Neural cell (in vitro differentiated cells): Measurements from ENCODE around the gene GPATCH4.

Experiments used
- CTCF ChIP-seq: fragments of 450-650 bp; IDR thresholded peaks from 2 replicates; pipeline ENCODE4 v1.5.1; 2014; ENCODE audit warnings: antibody characterized with exemption, mild to moderate bottlenecking, moderate library complexity; ENCODE audit not compliant: poor library complexity, severe bottlenecking
- EP300 ChIP-seq: fragments of 450-650 bp; conservative IDR thresholded peaks from 2 replicates; pipeline ENCODE4 v1.6.1; 2014; ENCODE audit warnings: antibody characterized with exemption, mild to moderate bottlenecking, moderate library complexity; ENCODE audit not compliant: poor library complexity, severe bottlenecking
- EZH2 ChIP-seq: fragments of 200-600, 300-800 bp; shearing (Covaris generic), sonication (generic); IDR thresholded peaks from 2 replicates; pipeline ENCODE4 v1.6.1; 2014; ENCODE audit warnings: antibody characterized with exemption, low read length, borderline replicate concordance, mild to moderate bottlenecking; ENCODE audit not compliant: insufficient read depth, poor library complexity, severe bottlenecking
- POLR2AphosphoS5 ChIP-seq: IDR thresholded peaks from 2 replicates; pipeline ENCODE4 v1.6.1; 2012
- RAD21 ChIP-seq: fragments of 450-650 bp; conservative IDR thresholded peaks from 2 replicates; pipeline ENCODE4 v1.6.1; 2014; ENCODE audit warnings: antibody characterized with exemption, mild to moderate bottlenecking, moderate library complexity
- TAF1 ChIP-seq: IDR thresholded peaks from 2 replicates; pipeline ENCODE4 v1.6.1; 2012; ENCODE audit warnings: low read depth

- TF ChIP-seq RAD21 (no peak), CTCF (no peak), EZH2 (no peak), TAF1 (no peak), POLR2AphosphoS5 (no peak), EP300 (no peak)
Observed at GRCh38 chr1:156644640-156645039, 43.4 kb upstream of the GPATCH4 start.
